HG03378 (cell line): ENCODE data around the gene USP38.
A peak's percentile ranks its signal among the peaks of the same experiment; 100 is the strongest.
"Not testable (repeated sequence)": the region's sequence is repeated elsewhere in the genome, so short reads cannot be mapped to it uniquely, and the experiment has no call there.

Source experiments
- ATAC-seq: cut with Tn5 transposase; IDR thresholded peaks from one replicate; pipeline ENCODE4 v1.9.1; 2021; ENCODE audit warnings: mild to moderate bottlenecking, moderate library complexity; ENCODE audit not compliant: unreplicated experiment

Gene USP38

GRCh38 chr4:143207555-143207954 is 22.8 kb downstream of the USP38 start:
- ATAC-seq, result peak; percentile 58

GRCh38 chr4:143212566-143212965 is 27.8 kb downstream of the USP38 start:
- ATAC-seq, result no peak

GRCh38 chr4:143215873-143216272 is 31.2 kb downstream of the USP38 start:
- no peak for ATAC-seq

GRCh38 chr4:143224255-143224654 is 39.5 kb downstream of the USP38 start:
- no peak for ATAC-seq

- ATAC-seq, result no peak
Measured at GRCh38 chr4:143225167-143225566, 40.5 kb downstream of the USP38 start.

- ATAC-seq, result no peak
Measured at GRCh38 chr4:143230683-143231082, 46.0 kb downstream of the USP38 start.

GRCh38 chr4:143232277-143232676 is 47.6 kb downstream of the USP38 start:
- ATAC-seq, result no peak

- no peak for ATAC-seq
Measured at GRCh38 chr4:143234153-143234552, 49.4 kb downstream of the USP38 start.

- ATAC-seq, result not testable (repeated sequence)
Measured at GRCh38 chr4:143237195-143237594, 52.5 kb downstream of the USP38 start.

GRCh38 chr4:143240939-143241679 is 56.4 kb downstream of the USP38 start:
- ATAC-seq, result no peak

- ATAC-seq, result no peak
Measured at GRCh38 chr4:143241892-143242291, 57.2 kb downstream of the USP38 start.

- ATAC-seq, result no peak
Measured at GRCh38 chr4:143243041-143243440, 58.3 kb downstream of the USP38 start.

- no peak for ATAC-seq
Measured at GRCh38 chr4:143246977-143247376, 62.3 kb downstream of the USP38 start.

GRCh38 chr4:143247866-143248265 is 63.1 kb downstream of the USP38 start:
- no peak for ATAC-seq

- ATAC-seq, result no peak
Measured at GRCh38 chr4:143248827-143249226, 64.1 kb downstream of the USP38 start.

GRCh38 chr4:143250617-143251016 is 65.9 kb downstream of the USP38 start:
- ATAC-seq, result no peak

GRCh38 chr4:143251348-143251747 is 66.6 kb downstream of the USP38 start:
- no peak for ATAC-seq

- ATAC-seq, result no peak
Measured at GRCh38 chr4:143251779-143252178, 67.1 kb downstream of the USP38 start.

GRCh38 chr4:143252478-143252877 is 67.8 kb downstream of the USP38 start:
- ATAC-seq, result no peak

GRCh38 chr4:143253166-143253565 is 68.4 kb downstream of the USP38 start:
- no peak for ATAC-seq

- ATAC-seq, result no peak
Measured at GRCh38 chr4:143254491-143255226, 69.9 kb downstream of the USP38 start.

- ATAC-seq, result no peak
Measured at GRCh38 chr4:143256456-143256855, 71.7 kb downstream of the USP38 start.
